ENCODE measurements around the gene ZP3.
"Not testable (repeated sequence)": the region's sequence is repeated elsewhere in the genome, so short reads cannot be mapped to it uniquely, and the experiment has no call there.

The ZP3 gene

GRCh38 chr7:76487969-76488368 is 63.2 kb downstream of the ZP3 start:
- DNase-seq: not testable (repeated sequence)
